ENCODE results near the gene STK38.

DNA sequence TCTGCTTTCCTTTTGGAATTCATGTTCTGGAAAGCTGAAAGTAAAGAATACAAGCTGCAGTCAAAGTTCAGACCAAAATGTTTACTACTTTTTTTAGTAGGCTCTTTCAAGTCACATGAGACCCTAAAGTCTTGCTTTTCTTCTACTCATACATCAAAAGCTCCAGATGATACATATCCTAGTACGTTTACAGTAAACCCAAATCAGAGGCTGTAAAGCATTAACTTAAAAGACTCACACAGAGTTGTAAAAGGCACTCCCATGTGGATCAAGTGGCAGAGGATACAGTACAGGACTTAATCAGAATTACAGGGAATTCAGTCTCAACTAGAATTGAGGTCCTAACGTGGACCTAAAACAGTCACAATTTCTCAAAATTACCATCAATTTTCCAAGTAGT is 40.7 kb downstream of the STK38 start:
- TF ChIP-seq EZH2 (IDR thresholded peaks at IDR 0.05; ENCODE audit: borderline replicate concordance, insufficient read depth, low read depth, low read length, poor library complexity, severe bottlenecking), result no peak
- TF ChIP-seq, protein P1, sequence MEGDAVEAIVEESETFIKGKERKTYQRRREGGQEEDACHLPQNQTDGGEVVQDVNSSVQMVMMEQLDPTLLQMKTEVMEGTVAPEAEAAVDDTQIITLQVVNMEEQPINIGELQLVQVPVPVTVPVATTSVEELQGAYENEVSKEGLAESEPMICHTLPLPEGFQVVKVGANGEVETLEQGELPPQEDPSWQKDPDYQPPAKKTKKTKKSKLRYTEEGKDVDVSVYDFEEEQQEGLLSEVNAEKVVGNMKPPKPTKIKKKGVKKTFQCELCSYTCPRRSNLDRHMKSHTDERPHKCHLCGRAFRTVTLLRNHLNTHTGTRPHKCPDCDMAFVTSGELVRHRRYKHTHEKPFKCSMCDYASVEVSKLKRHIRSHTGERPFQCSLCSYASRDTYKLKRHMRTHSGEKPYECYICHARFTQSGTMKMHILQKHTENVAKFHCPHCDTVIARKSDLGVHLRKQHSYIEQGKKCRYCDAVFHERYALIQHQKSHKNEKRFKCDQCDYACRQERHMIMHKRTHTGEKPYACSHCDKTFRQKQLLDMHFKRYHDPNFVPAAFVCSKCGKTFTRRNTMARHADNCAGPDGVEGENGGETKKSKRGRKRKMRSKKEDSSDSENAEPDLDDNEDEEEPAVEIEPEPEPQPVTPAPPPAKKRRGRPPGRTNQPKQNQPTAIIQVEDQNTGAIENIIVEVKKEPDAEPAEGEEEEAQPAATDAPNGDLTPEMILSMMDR (IDR thresholded peaks at IDR 0.05), result no peak

All from B cell (primary cell).